Stimulated activated CD4-positive, alpha-beta T cell treated with anti-CD3 and anti-CD28 coated beads, TNF-alpha, amount 100 ng/mL, for 24 hours (primary cell): ENCODE results near the gene HSPA5.
"Not testable (repeated sequence)": the region's sequence is repeated elsewhere in the genome, so short reads cannot be mapped to it uniquely, and the experiment has no call there.

ENCODE experiments used
- DNase-seq, 3 experiments: peaks; one replicate each; pipeline ENCODE4 v3.0.0-alpha.2; 2020; ENCODE audit warnings: low read depth in 3 of 3

Gene HSPA5

DNA sequence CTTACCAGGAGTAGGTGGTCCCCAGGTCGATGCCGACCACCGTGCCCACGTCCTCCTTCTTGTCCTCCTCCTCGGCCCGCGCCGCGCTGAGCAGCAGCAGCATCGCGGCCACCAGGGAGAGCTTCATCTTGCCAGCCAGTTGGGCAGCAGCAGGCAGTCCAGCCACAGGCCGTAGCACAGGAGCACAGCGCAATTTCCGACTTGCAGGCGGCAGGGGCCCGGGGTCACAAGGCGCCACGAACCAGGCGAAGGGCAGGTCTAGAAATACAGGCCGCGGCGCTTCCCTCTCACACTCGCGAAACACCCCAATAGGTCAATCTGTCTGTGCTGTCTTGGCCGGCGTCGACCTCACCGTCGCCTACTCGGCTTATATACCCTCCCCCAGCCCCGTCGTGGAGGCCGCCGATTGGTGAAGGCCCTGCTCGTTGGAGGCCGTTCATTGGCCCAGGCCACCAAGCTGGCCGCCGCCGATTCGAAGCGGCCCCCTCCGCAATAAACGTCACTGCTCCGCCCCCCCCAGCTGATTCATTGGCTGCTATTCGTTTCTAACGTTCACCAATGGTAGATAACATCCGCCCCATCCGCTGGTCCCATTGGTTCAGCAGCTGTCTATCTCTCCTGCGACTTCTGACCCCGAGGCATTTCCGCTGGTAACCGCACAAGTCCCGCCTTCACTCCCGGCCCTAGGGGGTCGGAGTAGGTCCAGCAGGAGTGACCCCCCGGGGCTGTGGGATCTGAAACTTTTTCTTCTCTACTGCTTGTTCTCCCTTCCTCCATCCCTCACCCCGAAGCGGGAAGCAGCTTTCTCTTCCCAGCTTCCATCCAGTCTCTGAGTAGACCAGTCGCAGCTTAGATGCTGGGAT lies at the start of gene HSPA5:
TSS of gene HSPA5 (minus strand) at position 344 of the 863 bp plus-strand sequence. CDS start at position 127, 217 bp downstream.
- peak; percentile 99 to 100 (median 100) for DNase-seq

DNA sequence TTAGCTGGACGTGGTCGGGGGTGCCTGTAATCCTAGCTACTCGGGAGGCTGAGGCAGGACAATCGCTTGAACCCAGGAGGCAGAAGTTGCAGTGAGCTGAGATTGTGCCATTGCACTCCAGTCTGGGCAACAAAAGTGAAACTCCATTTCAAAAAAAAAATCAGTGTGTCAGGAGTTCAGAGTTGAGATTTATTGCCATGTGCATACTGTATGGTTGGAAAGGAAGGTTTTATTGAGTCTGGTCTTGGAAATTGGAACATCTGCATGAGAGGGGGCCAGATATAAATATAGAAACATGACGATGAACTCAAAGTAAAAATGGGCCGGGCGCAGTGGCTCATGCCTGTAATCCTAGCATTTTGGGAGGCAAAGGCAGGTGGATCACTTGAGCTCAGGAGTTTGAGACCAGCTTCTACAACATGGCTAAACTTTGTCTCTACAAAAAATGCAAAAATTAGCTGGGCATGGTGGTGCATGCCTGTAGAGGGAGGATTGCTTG lies 45.8 kb upstream of the HSPA5 start:
- not testable (repeated sequence) for DNase-seq

DNA sequence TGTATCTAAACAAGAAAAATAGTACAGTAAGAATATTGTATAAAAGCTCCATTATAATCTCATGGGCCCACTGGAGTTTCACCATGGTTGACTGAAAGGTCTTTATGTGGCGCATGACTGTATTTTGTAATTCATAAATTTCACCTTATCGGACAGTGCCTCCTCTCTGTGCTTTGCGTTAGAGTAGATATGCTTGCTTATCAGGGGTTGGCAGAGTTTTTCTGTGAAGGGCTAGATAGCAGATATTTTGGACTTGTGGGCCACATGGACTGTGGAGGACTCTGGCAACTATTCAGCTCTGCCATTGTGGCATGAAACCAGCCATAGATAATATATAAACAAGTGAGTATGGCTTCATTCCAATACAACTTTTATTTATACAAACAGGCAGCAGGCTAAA lies 43.7 kb upstream of the HSPA5 start:
- no peak for DNase-seq

DNA sequence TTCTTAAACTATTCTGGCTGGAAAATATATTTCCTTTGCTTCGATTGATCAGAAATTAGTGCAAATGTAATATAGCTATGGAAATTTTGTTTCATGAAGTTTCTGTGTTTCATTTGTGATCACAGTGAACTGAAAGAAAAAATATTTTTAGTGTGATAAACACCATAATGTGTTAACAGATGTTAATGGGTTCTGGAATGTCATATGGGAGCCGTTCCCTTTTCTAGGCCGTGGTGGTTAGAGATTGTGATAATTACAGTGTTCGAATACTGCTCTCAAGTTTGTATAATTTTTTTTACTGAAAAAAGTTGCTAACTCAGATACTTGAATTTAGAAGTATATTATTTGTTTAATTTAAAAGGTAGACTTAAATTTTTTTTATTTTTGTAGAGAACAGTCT lies 39.8 kb upstream of the HSPA5 start:
- no peak for DNase-seq

DNA sequence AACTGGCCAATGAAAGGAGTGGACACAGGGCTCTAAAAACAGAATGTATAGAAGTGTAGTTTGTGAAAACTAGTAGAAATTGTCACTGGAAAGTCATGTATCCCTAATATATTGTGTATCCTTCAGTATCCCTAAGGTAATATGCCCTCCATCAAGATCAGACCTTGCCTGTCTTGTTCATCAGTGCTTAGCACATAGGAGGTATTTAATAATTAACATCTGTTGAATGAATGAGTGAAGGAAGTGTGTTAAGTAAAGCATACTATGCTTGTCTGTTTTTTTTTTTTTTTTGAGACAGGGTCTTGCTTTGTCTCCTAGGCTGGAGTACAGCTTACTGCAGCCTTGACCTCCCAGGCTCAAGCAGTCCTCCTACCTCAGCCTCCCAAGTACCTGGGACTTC lies 36.3 kb upstream of the HSPA5 start:
- no peak for DNase-seq

DNA sequence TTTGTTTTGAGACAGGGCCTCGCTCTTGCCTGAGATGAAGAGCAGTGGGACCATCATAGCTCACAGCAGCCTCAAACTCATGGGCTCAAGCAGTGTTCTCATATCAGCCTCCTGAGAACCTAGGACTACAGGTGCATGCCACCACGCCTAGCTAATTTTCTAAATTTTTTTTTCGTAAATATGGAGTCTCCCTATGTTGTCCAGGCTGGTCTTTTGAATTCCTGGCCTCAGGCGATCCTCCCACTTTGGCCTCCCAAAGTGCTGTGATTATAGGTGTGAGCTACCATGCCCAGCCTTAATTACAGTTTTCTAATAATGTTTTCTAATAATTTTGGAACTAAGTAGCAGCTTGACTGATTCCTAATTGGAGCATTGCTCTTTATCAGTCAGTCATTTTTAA lies 35.6 kb upstream of the HSPA5 start:
- DNase-seq: no peak

DNA sequence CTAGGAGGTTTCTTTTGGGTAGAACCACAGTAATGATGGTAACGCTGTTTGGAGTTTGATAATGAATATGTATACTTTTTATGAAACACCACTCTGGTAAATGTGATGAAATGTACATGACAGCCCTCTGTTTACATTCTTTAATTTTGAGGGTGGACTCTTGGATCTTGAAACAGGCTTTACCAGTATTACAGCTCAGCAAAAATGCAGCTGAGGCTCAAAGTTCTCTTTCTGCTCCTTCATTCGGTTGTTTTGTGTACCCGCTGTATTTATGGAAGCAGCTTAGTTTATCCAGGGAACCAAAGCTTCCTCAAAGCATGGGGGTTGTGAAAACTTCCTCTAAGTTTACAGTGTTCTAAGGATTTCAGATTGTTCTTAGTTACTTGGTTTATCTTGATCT lies 31.6 kb upstream of the HSPA5 start:
- DNase-seq: no peak

DNA sequence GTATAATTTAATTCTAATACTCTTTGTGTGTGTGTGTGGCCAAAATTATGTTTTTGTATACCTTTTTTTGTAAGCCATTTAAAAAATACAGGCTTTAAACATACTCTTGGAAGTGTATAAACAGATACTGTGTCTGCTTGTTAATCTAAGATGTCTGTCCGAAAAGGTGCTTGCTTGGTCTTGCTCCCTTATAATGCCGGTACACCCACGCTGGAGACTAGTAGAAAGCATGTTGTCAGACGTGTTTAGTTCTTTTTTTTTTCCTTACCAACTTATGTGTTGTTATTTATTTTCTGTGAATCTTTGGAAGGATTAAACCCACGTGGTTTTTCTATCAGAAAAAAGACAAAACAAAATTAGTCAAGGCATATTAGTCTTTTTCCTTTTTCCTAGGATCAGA lies 29.9 kb upstream of the HSPA5 start:
- no peak for DNase-seq

DNA sequence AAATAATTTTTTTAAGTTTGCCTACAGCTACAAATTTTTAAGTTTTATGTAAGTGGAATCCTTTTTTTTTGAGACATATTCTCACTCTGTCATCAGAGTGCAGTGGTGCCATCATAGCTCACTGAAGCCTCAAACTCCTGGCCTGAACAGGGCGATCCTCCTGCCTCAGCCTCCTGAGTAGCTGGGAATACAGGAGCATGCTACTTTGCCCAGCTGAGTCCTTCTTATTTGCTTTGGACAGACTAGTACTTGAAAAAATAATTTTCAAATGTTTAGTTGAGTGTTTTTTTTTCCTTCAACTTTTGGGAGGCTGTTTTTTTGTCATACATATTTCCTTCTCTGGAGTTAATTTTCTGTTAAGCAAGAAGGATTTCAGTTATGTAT lies 27.9 kb upstream of the HSPA5 start:
- DNase-seq: no peak

DNA sequence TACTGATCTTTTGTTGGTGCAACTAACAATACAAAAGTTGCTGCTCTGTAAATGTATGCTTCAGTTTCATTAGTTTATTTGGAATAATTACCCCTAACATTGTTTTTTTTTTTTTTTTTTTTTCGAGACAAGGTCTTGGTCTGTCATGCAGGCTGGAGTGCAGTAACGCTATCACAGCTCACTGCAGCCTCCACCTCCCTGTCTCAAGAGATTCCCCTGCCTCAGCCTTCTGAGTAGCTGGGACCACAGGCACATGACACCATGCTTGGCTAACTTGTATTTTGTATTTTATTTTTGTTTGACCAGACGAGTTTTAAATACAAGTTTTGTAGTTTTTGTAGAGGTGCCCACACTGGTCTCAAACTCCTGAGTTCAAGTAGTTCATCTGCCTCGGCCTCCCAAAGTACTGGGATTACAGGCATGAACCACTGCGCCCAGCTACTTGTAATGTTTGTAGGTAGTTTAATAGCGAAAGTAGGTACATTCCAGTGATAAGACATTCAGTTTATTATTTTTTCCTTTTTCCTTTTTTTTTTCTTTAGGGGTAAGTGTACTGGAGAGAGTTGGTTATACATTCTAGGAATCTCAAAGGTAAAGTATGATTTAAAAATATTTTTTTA lies 27.4 kb upstream of the HSPA5 start:
- DNase-seq: no peak

DNA sequence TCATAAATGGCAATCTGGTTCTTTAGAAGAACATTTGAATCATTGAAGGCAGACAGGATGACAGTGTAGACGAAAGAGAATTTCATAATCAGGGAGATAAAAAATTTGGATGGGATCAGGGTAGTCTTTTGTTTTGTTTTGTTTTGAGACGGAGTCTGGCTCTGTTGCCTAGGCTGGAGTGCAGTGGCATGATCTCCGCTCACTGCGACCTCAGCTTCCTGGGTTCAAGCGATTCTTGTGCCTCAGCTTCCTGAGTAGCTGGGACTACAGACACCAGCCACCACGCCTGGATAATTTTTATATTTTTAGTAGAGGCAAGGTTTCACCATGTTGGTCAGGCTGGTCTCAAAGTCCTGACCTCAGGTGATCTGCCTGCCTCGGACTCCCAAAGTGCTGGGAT lies 22.9 kb upstream of the HSPA5 start:
- DNase-seq: not testable (repeated sequence)

DNA sequence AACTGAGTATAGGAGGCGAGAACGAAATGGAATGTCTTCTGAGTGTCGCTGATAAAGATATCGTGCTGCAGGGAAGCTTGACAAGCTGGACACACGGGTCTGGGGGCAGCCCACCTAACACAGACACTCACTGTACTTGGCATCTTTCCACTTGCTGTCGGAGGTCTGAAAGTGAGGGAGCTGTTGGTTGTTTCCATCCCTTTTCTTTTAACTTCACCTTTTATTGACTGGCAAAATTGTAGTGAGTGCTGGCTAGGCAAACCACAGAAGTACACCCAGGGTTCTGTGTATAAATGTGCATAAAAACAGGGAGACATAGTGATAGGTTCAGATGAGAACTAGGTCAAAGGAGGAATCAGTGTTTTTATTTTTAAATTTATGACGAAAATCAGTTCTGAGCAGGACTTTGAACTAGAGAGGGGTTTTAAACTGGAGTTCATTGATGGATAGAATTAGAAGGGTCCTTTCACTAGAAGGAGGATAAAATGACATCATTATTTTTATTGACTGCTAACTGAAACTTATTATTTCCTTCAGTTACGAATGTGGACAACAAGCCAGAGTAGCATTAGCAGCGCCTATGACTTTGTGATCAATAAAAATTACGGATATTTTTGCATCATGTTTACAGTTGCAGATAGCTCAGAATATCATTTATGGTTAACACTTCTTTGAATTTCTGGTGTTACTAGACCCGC lies 21.3 kb upstream of the HSPA5 start:
- DNase-seq: no peak

DNA sequence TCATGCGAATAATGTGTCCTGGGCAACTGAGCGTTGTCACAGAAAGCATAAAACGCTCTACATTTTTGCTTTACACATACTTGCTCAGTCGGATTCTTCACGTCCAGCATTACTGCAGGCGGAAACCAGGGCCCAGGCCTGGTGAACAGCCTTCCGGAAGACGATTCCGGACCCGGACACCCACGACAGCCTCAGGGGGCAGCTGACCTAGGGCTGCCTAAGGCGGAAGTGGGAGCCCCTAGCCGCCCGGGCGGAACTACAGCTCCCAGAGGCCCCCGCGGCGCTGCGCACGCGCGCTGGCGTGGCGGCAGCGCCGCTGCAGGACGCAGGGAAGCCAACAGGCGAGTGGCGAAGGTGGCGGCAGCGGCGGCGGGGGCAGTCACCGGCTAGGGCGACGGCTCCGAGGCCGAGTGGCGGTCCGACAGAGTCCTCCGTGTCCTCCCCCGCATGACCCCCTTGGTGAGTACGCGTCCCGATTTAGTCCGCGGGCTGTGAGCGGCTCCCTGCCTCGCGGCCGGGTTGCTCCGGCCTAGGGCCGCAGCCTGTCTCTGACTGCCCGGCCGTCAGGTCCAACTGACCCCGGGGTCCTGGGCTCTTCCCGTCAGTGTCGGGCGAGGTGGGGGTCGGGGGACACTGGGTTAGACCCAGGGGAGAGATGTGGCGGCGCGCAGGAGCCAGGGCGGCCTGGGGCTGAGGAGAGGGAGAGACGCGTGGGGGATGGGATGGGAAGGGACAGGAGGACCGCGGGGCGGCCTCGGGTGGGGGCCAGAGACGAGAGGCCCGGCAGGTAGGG lies 20.6 kb upstream of the HSPA5 start, which contains the start of gene GAPVD1:
TSS of gene GAPVD1 (plus strand) at position 326 of the 793 bp plus-strand sequence. CDS start 37,096 bp downstream, outside the sequence.
- DNase-seq: peak; percentile 78 to 86 (median 84)

DNA sequence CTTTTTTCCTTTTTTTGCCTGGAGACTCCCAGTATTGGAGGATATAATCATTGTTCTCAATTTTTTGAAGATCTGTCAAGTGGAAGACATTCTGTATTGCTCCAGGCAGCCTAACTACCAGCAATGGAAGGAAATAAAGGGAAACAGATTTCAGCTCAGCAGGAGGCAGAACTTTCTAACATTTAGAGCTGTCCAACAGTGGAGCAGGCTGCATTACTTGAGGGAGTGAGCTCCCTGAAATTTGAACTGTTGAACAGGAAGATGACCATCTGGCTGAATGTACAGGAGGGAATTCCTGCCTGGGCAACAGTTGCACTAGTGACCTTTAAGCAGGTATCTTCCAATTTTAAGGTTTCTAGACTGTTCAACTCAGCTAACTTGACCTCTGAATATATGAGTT lies 19.4 kb upstream of the HSPA5 start:
- no peak for DNase-seq

DNA sequence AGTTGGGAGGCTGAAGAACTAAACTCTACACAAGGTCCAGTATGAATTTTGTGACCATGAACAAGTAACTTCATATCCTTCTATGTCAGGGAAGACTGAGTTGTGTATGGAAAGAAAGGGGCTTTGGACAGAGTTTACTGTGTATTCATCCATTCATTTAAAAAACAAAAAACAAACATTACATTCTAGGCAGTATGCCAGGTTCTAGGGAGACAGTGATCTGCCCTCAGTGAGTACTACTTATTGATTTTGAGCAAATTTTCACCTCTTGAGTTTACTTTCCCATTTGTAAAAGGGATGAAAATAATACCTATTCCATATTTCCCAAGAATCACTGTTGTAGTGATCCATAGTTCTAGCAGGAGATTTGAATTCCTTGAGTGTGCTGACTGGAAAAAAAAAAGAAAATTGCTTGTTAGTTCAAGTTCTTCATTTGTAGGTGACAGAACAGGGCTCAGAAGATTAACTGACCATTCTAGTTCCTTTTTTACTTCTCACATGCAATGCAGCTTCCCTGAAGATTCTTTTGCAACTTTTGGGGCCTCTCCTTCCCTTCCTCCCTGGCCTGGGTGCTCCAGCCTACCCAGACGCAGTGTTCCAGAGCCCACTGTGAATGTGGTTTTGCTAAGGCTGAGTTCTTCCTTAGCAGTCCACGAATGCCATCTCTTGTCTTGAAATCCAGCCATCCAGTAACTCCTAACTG lies 17.8 kb upstream of the HSPA5 start:
- no peak for DNase-seq

DNA sequence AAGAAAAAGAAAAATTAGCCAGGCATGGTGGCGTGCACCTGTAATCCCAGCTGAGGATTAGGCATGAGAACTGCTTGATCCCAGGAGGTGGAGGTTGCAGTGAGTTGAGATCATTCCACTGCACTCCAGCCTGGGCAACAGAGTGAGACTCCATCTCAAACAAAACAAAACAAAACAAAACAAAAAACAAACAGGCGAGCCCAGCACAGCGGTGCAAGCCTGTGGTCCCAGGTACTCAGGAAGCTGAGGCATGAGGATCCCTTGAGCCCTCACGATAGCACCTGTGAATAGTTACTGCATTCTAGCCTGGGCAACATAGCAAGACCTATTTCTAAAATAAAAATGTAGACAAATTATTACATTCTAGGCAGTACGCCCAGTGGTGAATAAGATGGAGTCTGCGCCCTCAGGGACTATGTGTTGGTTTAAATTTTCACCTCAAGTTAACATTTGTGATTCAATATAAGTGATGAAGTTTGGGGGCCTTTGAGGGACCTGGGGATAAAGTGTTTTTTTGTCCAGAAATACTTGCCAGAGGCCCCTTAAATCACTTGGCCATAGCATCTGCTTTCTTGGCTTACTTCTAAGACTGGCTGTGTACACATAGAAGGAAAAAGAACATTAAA lies 17.1 kb upstream of the HSPA5 start:
- no peak for DNase-seq

DNA sequence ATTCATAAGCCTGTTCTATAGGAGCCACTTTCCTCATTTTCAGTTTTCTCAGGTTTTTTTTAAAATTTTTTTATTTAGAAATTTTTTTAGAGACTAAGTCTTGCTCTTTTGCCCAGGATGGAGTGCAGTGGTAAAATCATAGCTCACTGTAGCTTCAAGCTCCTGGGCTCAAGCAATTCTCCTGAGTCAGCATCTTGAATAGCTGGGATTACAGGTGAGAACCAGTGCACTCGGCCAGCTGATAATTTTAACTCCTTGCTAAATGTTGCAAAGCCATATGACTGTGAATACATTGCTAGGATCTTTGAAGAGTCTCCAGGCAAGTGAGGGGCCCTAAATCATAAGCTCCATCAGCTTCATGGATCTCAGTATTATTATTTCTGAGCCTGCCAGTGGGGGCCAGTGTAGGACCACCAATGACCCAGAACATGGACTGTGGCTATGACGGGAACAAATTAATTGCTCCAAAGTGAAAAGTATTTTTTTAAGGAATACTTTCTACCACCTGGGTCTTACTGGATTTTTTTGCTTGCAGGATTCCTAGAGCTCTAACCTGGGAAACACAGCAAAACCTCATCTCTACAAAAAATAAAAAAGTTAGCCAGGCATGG lies 14.7 kb upstream of the HSPA5 start:
- no peak for DNase-seq

DNA sequence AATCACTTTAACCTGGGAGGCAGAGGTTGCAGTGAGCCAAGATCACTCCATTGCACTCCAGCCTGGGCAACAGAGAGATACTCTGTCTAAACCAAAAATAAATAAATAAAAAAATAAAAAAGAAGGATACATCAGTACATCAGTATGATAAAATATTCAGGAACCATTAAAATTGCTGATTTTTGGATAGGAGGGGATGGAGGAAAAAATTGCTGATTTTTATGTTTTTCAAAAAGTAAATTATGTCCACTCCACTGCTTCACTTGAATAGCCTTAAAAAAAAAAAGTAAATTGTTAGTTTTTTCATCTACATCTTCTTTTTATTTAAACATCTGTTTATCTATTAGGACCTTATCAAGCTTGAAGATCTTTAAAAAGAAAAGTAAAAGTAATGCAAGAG lies 13.1 kb upstream of the HSPA5 start:
- DNase-seq: no peak

DNA sequence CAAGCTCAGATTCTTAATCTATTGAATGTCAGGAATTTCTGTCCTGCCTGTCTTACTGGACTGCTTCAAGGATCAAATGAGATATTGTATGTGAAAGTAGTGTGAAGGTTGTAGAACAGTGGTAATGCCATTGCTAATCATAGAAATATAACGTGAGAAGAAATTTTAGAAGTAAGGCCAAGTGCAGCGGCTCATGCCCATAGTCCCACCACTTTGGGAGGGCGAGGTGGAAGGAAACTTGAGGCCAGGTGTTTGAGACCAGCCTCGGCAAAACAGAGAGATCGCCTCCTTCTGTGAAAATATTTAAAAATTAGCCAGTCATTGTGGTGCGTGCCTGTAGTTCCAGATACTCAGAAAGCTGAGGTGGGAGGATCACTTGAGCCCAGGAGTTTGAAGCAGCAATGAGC lies 5.1 kb upstream of the HSPA5 start:
- DNase-seq: no peak

DNA sequence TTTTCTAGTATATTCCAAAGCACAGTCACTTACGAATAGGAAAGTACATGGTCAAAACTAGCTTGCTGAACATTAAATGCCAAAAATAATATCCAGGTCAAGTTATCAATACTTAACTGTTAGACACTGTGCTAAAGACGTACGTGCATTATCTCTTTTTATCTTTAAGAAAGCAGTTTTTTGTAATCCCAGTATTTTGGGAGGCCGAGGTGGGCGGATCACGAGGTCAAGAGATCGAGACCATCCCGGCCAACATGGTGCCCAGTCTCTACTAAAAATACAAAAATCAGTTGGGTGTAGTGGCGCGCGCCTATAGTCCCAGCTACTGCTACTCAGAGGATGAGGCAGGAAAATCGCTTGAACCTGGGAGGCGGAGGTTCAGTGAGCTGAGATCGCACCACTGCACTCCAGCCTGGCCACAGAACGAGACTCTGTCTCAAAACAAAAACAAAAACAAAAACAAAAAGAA lies 2.7 kb upstream of the HSPA5 start:
- DNase-seq: no peak
